PC-9 (cell line): Measurements from ENCODE around the gene SDF2. TPM values are rescaled to one million over a fixed set of nuclear protein-coding genes. Genes with fewer than 3 reads are reported as not detected.

ENCODE experiments used
- BruUV-seq: library from RNA; stranded (reverse); fragments of 400-500 nt; replicated peaks from 2 replicates; lab custom pipeline; 2021; lab: Mats Ljungman, UMichigan
- CTCF ChIA-PET: fragments of 300-600 bp; sonication (Branson Sonifier 250); formaldehyde crosslinking; loops from one replicate; lab custom pipeline; 2022; ENCODE audit warnings: antibody characterized with exemption; lab: Charles Lee
- POLR2A ChIA-PET: fragments of 300-600 bp; sonication (Branson Sonifier 250); formaldehyde crosslinking; loops from one replicate; lab custom pipeline; 2022; ENCODE audit warnings: antibody characterized with exemption; ENCODE audit not compliant: unreplicated experiment; lab: Charles Lee
- DNase-seq, 2 experiments: peaks; one replicate each; pipeline versions ENCODE4 v3.0.0 to v3.0.0-alpha.2; 2015 to 2022; ENCODE audit warnings: mixed read lengths in 1 of 2
- H2AFZ ChIP-seq: fragments of 200-600 bp; sonication (generic); 2 replicates; pipeline ENCODE4 v1.8.1; 2017; ENCODE audit warnings: antibody characterized with exemption
- H3F3A ChIP-seq: fragments of 200-600 bp; sonication (generic); 2 replicates; pipeline ENCODE4 v1.8.1; 2017; ENCODE audit warnings: antibody characterized with exemption, mild to moderate bottlenecking, low read depth; ENCODE audit not compliant: insufficient read depth
- H3K27ac ChIP-seq: fragments of 200-600 bp; sonication (generic); 2 replicates; pipeline ENCODE4 v1.6.1; 2016; ENCODE audit warnings: mixed run types
- H3K27me3 ChIP-seq: fragments of 200-600 bp; sonication (generic); 2 replicates; pipeline ENCODE4 v1.6.1; 2016; ENCODE audit warnings: low read depth, mixed run types; ENCODE audit not compliant: insufficient read depth
- H3K36me3 ChIP-seq: fragments of 200-600 bp; sonication (generic); 2 replicates; pipeline ENCODE4 v1.6.1; 2016; ENCODE audit warnings: low read depth, mixed run types
- H3K4me1 ChIP-seq: fragments of 200-600 bp; sonication (generic); replicated peaks from 2 replicates; pipeline ENCODE4 v1.6.1; 2016; ENCODE audit warnings: mixed run types; ENCODE audit not compliant: insufficient read depth
- H3K4me2 ChIP-seq: fragments of 200-600 bp; sonication (generic); 2 replicates; pipeline ENCODE4 v1.6.1; 2017; ENCODE audit warnings: mixed run types
- H3K4me3 ChIP-seq: fragments of 200-600 bp; sonication (generic); 2 replicates; pipeline ENCODE4 v1.6.1; 2016; ENCODE audit warnings: mixed run types
- H3K79me2 ChIP-seq: fragments of 200-600 bp; sonication (generic); 2 replicates; pipeline ENCODE4 v1.6.1; 2017; ENCODE audit warnings: low read depth, mixed run types
- H3K9me2 ChIP-seq: fragments of 200-600 bp; sonication (generic); 2 replicates; pipeline ENCODE4 v1.8.1; 2017; ENCODE audit warnings: mild to moderate bottlenecking; ENCODE audit not compliant: insufficient read depth
- H3K9me3 ChIP-seq: fragments of 200-600 bp; sonication (generic); 2 replicates; pipeline ENCODE4 v1.8.1; 2016; ENCODE audit warnings: low read depth; ENCODE audit not compliant: insufficient read depth
- H4K20me1 ChIP-seq: fragments of 200-600 bp; sonication (generic); 2 replicates; pipeline ENCODE4 v1.8.1; 2017; ENCODE audit not compliant: insufficient read depth
- CTCF ChIP-seq: fragments of 200-600 bp; sonication (generic); conservative IDR thresholded peaks from 2 replicates; pipeline ENCODE4 v1.6.1; 2017; ENCODE audit warnings: mixed run types, antibody characterized with exemption, mild to moderate bottlenecking, moderate library complexity
- EZH2 ChIP-seq: fragments of 200-600 bp; sonication (generic); IDR thresholded peaks from 2 replicates; pipeline ENCODE4 v1.8.0; 2017; ENCODE audit warnings: antibody characterized with exemption, low read depth
- intact Hi-C: fragments of 100-400 bp; cut with micrococcal nuclease; formaldehyde crosslinking; loops from one replicate; pipeline ENCODE4 v1.10.0; 2022; ENCODE audit not compliant: unreplicated experiment
- total RNA-seq: library from RNA; stranded (reverse); gene quantifications from 2 replicates; pipeline ENCODE4 v1.2.3, GENCODE V29; 2021

The SDF2 gene
- total RNA-seq, 1 experiment from 2014 or later: 43.7 TPM

- Histone ChIP-seq H3K36me3 (peaks cover 22% of the 10 kb centered on the region), H3K9me2 (no peaks in the 10 kb centered on the region), H3K4me2 (no peak overlapping the region), H3K9me3 (no peaks in the 10 kb centered on the region), H3K4me3 (no peak overlapping the region), H3F3A (no peaks in the 10 kb centered on the region), H3K27me3 (no peaks in the 10 kb centered on the region), H3K27ac (no peak overlapping the region), H2AFZ (no peak overlapping the region), H4K20me1 (no peaks in the 10 kb centered on the region; the same call in 1 of the 2 replicates), H3K79me2 (no peaks in the 10 kb centered on the region), H3K4me1 (no peaks in the 10 kb centered on the region)
- ChIA-PET CTCF (no interaction called here), POLR2A (no interaction called here)
- no peak for DNase-seq
- intact Hi-C loops: no loop called here
- no TSS peak for BruUV-seq
- TF ChIP-seq EZH2: no peak
Observed at GRCh38 chr17:28624148-28624547, 37.6 kb downstream of the SDF2 start.

- Histone ChIP-seq H3K36me3 (peaks cover 26% of the 10 kb centered on the region), H3K79me2 (no peaks in the 10 kb centered on the region), H3K27ac (no peak overlapping the region), H3F3A (no peaks in the 10 kb centered on the region), H4K20me1 (no peaks in the 10 kb centered on the region; the same call in 1 of the 2 replicates), H3K4me2 (no peak overlapping the region), H3K4me1 (no peaks in the 10 kb centered on the region), H2AFZ (no peak overlapping the region), H3K4me3 (no peak overlapping the region), H3K9me3 (no peaks in the 10 kb centered on the region), H3K27me3 (no peaks in the 10 kb centered on the region), H3K9me2 (no peaks in the 10 kb centered on the region)
- POLR2A ChIA-PET: no interaction called here
- intact Hi-C loops: no loop called here
- DNase-seq: no peak
- TF ChIP-seq EZH2 (no peak), CTCF (no peak)
- no TSS peak for BruUV-seq
- CTCF ChIA-PET: no interaction called here
Observed at GRCh38 chr17:28623696-28624095, 38.0 kb downstream of the SDF2 start.

- H4K20me1 ChIP-seq: no peaks in the 10 kb centered on the region; the same call in 1 of the 2 replicates
- DNase-seq: no peak
- intact Hi-C loops: no loop called here
- H2AFZ ChIP-seq: no peak overlapping the region
- H3K4me1 ChIP-seq: no peaks in the 10 kb centered on the region
- H3K36me3 ChIP-seq: peaks cover 29% of the 10 kb centered on the region
- TF ChIP-seq CTCF (no peak), EZH2 (no peak)
- no peaks in the 10 kb centered on the region for H3K27me3 ChIP-seq
- POLR2A ChIA-PET: no interaction called here
- H3F3A ChIP-seq: no peaks in the 10 kb centered on the region
- BruUV-seq: no TSS peak
- H3K9me3 ChIP-seq: no peaks in the 10 kb centered on the region
- H3K4me2 ChIP-seq: no peak overlapping the region
- no peaks in the 10 kb centered on the region for H3K9me2 ChIP-seq
- CTCF ChIA-PET: no interaction called here
- no peak overlapping the region for H3K4me3 ChIP-seq
- no peak overlapping the region for H3K27ac ChIP-seq
- H3K79me2 ChIP-seq: no peaks in the 10 kb centered on the region
Observed at GRCh38 chr17:28622186-28622585, 39.5 kb downstream of the SDF2 start.

GRCh38 chr17:28620010-28620409 is 41.7 kb downstream of the SDF2 start:
- Histone ChIP-seq H4K20me1 (no peaks in the 10 kb centered on the region; the same call in 1 of the 2 replicates), H3K36me3 (peaks cover 40% of the 10 kb centered on the region), H2AFZ (no peak overlapping the region), H3K27ac (no peak overlapping the region), H3K79me2 (no peaks in the 10 kb centered on the region), H3K4me3 (no peak overlapping the region), H3K9me3 (no peaks in the 10 kb centered on the region), H3K4me1 (no peaks in the 10 kb centered on the region), H3F3A (no peaks in the 10 kb centered on the region), H3K4me2 (no peak overlapping the region), H3K27me3 (no peaks in the 10 kb centered on the region), H3K9me2 (no peaks in the 10 kb centered on the region)
- CTCF ChIA-PET: no interaction called here
- TF ChIP-seq CTCF (no peak), EZH2 (no peak)
- DNase-seq: no peak
- no TSS peak for BruUV-seq
- POLR2A ChIA-PET: no interaction called here
- intact Hi-C loops: no loop called here
